H1 (cell line): ENCODE data around the gene GFOD1. TPM values are rescaled to one million over a fixed set of nuclear protein-coding genes. Genes with fewer than 3 reads are reported as not detected.

ENCODE experiments used
- BACH1 ChIP-seq: IDR thresholded peaks from 2 replicates; pipeline ENCODE4 v1.6.1; 2012; ENCODE audit warnings: low read length, improper control_type of control experiment
- CEBPB ChIP-seq: IDR thresholded peaks from 2 replicates; pipeline ENCODE4 v1.6.1; 2012; ENCODE audit warnings: low read depth, low read length
- EGR1 ChIP-seq: IDR thresholded peaks from 2 replicates; pipeline ENCODE4 v1.6.1; 2011; ENCODE audit warnings: low read depth, low read length, borderline replicate concordance
- EP300 ChIP-seq, 2 experiments: IDR thresholded peaks; 1 replicate in 1 of 2; 2 replicates in 1 of 2; pipeline ENCODE4 v1.6.1; 2011 to 2012; ENCODE audit warnings: low read depth in 2 of 2, low read length in 2 of 2, mild to moderate bottlenecking in 2 of 2, borderline replicate concordance in 1 of 2, inconsistent platforms in 1 of 2, moderate library complexity in 1 of 2
- FOSL1 ChIP-seq: IDR thresholded peaks from 2 replicates; pipeline ENCODE4 v1.6.1; 2011; ENCODE audit warnings: mild to moderate bottlenecking, low read depth, low read length, moderate library complexity; ENCODE audit not compliant: insufficient read depth
- POU5F1 ChIP-seq: IDR thresholded peaks from 2 replicates; pipeline ENCODE4 v1.6.1; 2011; ENCODE audit warnings: low read depth, mild to moderate bottlenecking, low read length, moderate library complexity
- polyA plus RNA-seq, 7 experiments: library from polyadenylated mRNA; depleted of rRNA in 3 of 7; stranded (reverse) in 5 of 7; unstranded in 2 of 7; fragments of >200 nt in 5 of 7; fragments of 200-250 nt in 2 of 7; gene quantifications; 1 replicate in 5 of 7; 2 replicates in 1 of 7; 4 replicates in 1 of 7; pipeline versions ENCODE4 v1.2.1 to v1.2.3, GENCODE V29; 2011 to 2013; ENCODE audit warnings: missing spikeins in 2 of 7, mixed read lengths in 2 of 7
- total RNA-seq: library from RNA; stranded (reverse); fragmentation: NEBNext Ultra II Directional; extraction: Animal tissue kit (Norgen Biotek cat#: 25700); gene quantifications from 2 replicates; pipeline ENCODE4 v1.2.1, GENCODE V29; 2021
- TF ChIP-seq, protein P1 (sequence below): IDR thresholded peaks from 2 replicates; pipeline ENCODE4 v1.6.1; 2012; ENCODE audit warnings: inconsistent platforms
- TF ChIP-seq, protein P2 (sequence below): fragments of 300-600 bp; sonication (generic); IDR thresholded peaks from 2 replicates; pipeline ENCODE4 v1.7.1; 2012; ENCODE audit warnings: low read length, moderate library complexity, mild to moderate bottlenecking, inconsistent platforms; ENCODE audit not compliant: insufficient replicate concordance

Gene GFOD1
- total and polyA plus RNA-seq, 2 of the 8 experiments (the other 6 are each of a cell fraction or from before 2014, with no cell fraction given), result 2.5 to 8.8 TPM

DNA sequence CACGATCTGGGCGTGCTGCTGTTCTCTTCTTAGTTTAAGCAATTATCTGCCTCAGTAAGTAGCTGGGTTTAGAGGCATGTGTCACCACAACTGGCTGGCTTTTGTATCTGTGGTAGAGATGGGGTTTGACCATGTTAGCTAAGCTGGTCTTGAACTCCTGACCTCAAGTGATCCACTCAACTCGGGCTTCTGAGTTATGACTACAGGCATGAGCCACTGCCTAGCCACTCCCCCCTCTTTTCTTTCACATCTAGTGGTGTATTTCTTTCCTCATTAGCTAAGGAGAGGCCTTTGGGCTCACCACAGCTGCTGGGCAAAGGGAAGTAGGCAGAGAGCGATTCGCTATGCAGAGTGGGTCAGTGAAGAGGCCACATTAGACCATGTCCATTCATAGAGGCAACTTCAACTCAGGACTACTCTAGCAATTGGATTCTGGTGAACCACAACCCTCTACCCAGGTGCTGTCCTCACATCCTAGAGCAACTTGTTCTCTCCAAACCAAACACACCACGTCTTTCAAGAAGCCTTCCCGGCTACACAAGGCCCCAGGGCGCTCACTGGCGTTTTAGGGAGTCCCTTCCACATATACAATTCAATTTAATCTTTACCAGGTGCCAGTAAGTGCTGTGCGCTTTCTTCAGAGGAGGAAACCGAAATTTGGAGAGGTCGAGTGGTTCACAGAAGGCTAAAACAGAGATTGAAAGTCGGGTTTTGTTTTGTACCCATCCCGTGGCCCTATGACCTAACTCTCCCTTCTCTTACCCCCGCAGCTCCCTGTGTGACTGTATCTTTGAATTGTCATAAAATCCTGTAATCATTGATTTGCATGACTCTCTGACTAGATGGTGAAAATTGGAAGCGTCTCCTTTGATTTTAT lies 26.5 kb upstream of the GFOD1 start (continued):
- TF ChIP-seq, protein P1, sequence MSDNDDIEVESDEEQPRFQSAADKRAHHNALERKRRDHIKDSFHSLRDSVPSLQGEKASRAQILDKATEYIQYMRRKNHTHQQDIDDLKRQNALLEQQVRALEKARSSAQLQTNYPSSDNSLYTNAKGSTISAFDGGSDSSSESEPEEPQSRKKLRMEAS, result no peak
- TF ChIP-seq POU5F1 (no peak), EP300 (IDR thresholded peaks at IDR 0.05; ENCODE audit: borderline replicate concordance in 1 of 2, low read depth in 2 of 2, low read length in 2 of 2) (no peak), FOSL1 (no peak), EGR1 (no peak), CEBPB (no peak), BACH1 (no peak)
- TF ChIP-seq, protein P2, sequence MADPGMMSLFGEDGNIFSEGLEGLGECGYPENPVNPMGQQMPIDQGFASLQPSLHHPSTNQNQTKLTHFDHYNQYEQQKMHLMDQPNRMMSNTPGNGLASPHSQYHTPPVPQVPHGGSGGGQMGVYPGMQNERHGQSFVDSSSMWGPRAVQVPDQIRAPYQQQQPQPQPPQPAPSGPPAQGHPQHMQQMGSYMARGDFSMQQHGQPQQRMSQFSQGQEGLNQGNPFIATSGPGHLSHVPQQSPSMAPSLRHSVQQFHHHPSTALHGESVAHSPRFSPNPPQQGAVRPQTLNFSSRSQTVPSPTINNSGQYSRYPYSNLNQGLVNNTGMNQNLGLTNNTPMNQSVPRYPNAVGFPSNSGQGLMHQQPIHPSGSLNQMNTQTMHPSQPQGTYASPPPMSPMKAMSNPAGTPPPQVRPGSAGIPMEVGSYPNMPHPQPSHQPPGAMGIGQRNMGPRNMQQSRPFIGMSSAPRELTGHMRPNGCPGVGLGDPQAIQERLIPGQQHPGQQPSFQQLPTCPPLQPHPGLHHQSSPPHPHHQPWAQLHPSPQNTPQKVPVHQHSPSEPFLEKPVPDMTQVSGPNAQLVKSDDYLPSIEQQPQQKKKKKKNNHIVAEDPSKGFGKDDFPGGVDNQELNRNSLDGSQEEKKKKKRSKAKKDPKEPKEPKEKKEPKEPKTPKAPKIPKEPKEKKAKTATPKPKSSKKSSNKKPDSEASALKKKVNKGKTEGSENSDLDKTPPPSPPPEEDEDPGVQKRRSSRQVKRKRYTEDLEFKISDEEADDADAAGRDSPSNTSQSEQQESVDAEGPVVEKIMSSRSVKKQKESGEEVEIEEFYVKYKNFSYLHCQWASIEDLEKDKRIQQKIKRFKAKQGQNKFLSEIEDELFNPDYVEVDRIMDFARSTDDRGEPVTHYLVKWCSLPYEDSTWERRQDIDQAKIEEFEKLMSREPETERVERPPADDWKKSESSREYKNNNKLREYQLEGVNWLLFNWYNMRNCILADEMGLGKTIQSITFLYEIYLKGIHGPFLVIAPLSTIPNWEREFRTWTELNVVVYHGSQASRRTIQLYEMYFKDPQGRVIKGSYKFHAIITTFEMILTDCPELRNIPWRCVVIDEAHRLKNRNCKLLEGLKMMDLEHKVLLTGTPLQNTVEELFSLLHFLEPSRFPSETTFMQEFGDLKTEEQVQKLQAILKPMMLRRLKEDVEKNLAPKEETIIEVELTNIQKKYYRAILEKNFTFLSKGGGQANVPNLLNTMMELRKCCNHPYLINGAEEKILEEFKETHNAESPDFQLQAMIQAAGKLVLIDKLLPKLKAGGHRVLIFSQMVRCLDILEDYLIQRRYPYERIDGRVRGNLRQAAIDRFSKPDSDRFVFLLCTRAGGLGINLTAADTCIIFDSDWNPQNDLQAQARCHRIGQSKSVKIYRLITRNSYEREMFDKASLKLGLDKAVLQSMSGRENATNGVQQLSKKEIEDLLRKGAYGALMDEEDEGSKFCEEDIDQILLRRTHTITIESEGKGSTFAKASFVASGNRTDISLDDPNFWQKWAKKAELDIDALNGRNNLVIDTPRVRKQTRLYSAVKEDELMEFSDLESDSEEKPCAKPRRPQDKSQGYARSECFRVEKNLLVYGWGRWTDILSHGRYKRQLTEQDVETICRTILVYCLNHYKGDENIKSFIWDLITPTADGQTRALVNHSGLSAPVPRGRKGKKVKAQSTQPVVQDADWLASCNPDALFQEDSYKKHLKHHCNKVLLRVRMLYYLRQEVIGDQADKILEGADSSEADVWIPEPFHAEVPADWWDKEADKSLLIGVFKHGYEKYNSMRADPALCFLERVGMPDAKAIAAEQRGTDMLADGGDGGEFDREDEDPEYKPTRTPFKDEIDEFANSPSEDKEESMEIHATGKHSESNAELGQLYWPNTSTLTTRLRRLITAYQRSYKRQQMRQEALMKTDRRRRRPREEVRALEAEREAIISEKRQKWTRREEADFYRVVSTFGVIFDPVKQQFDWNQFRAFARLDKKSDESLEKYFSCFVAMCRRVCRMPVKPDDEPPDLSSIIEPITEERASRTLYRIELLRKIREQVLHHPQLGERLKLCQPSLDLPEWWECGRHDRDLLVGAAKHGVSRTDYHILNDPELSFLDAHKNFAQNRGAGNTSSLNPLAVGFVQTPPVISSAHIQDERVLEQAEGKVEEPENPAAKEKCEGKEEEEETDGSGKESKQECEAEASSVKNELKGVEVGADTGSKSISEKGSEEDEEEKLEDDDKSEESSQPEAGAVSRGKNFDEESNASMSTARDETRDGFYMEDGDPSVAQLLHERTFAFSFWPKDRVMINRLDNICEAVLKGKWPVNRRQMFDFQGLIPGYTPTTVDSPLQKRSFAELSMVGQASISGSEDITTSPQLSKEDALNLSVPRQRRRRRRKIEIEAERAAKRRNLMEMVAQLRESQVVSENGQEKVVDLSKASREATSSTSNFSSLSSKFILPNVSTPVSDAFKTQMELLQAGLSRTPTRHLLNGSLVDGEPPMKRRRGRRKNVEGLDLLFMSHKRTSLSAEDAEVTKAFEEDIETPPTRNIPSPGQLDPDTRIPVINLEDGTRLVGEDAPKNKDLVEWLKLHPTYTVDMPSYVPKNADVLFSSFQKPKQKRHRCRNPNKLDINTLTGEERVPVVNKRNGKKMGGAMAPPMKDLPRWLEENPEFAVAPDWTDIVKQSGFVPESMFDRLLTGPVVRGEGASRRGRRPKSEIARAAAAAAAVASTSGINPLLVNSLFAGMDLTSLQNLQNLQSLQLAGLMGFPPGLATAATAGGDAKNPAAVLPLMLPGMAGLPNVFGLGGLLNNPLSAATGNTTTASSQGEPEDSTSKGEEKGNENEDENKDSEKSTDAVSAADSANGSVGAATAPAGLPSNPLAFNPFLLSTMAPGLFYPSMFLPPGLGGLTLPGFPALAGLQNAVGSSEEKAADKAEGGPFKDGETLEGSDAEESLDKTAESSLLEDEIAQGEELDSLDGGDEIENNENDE, result no peak
